SK-N-SH (cell line): ENCODE data around the gene HLA-DOA.

Experiments used
- CTCF ChIP-seq: fragments of 200-600 bp; sonication (generic); IDR thresholded peaks from 2 replicates; pipeline ENCODE4 v1.6.1; 2017; ENCODE audit warnings: antibody characterized with exemption, mild to moderate bottlenecking, moderate library complexity
- EP300 ChIP-seq, 2 experiments: IDR thresholded peaks; 2 replicates each; pipeline versions ENCODE4 v1.4.0 to v1.6.1; 2012; ENCODE audit warnings: borderline replicate concordance in 1 of 2, low read depth in 1 of 2, low read length in 1 of 2
- FOXM1 ChIP-seq: IDR thresholded peaks from 2 replicates; pipeline ENCODE4 v1.4.0; 2012; ENCODE audit warnings: low read depth, mild to moderate bottlenecking
- GABPA ChIP-seq: IDR thresholded peaks from 2 replicates; pipeline ENCODE4 v1.4.0; 2012; ENCODE audit warnings: low read depth, mild to moderate bottlenecking
- JUND ChIP-seq: IDR thresholded peaks from 2 replicates; pipeline ENCODE4 v1.4.0; 2012
- TAF1 ChIP-seq: IDR thresholded peaks from 2 replicates; pipeline ENCODE4 v1.6.1; 2012; ENCODE audit warnings: low read depth, mild to moderate bottlenecking, low read length, moderate library complexity, borderline replicate concordance
- TF ChIP-seq, protein P1 (sequence below): IDR thresholded peaks from 2 replicates; pipeline ENCODE4 v1.6.1; 2012; ENCODE audit warnings: mild to moderate bottlenecking, low read depth, low read length, moderate library complexity
- TF ChIP-seq, protein P2 (sequence below): IDR thresholded peaks from 2 replicates; pipeline ENCODE4; 2012

DNA sequence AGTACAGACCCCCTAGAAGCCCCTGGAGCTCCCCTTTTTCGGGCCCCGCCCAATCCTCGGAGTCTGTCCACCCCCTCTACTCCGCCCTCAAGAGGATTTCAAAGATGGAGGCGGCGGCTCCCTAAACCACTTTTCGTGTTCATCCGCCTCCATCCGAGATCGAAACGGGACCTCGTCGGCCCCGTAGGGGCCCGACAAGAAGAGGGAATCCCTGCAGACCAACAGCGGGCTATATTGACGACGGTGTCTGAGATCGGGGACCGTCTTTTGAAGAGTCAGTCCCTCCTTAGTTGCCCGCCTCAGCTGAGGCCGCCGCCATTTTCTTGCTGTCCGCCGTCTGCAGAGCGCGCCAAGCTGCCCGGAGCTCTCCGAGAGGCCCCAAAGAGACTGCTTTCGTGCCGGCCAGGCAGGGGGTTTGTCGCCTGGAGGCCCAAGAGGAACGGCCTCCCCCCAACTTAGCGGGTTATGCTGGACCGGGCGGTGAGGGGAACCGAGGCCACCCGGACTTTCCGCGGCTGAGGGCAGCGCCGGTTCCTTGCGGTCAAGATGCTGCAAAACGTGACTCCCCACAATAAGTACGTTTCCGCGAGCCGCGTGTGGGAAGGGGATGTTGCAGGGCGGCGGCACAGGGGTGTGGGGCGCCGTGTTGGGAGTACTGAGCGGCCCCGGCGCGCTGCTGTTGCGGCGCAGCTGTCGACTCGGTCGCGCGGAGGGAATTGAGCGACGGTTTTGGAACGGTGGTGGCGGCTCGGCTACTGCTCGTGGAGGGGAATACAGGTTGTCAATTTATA is 36.8 kb downstream of the HLA-DOA start:
- no peak for TF ChIP-seq TAF1
- TF ChIP-seq GABPA: no peak
- TF ChIP-seq, protein P1, sequence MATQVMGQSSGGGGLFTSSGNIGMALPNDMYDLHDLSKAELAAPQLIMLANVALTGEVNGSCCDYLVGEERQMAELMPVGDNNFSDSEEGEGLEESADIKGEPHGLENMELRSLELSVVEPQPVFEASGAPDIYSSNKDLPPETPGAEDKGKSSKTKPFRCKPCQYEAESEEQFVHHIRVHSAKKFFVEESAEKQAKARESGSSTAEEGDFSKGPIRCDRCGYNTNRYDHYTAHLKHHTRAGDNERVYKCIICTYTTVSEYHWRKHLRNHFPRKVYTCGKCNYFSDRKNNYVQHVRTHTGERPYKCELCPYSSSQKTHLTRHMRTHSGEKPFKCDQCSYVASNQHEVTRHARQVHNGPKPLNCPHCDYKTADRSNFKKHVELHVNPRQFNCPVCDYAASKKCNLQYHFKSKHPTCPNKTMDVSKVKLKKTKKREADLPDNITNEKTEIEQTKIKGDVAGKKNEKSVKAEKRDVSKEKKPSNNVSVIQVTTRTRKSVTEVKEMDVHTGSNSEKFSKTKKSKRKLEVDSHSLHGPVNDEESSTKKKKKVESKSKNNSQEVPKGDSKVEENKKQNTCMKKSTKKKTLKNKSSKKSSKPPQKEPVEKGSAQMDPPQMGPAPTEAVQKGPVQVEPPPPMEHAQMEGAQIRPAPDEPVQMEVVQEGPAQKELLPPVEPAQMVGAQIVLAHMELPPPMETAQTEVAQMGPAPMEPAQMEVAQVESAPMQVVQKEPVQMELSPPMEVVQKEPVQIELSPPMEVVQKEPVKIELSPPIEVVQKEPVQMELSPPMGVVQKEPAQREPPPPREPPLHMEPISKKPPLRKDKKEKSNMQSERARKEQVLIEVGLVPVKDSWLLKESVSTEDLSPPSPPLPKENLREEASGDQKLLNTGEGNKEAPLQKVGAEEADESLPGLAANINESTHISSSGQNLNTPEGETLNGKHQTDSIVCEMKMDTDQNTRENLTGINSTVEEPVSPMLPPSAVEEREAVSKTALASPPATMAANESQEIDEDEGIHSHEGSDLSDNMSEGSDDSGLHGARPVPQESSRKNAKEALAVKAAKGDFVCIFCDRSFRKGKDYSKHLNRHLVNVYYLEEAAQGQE: no peak
- no peak for TF ChIP-seq EP300 (IDR thresholded peaks at IDR 0.05; ENCODE audit: borderline replicate concordance in 1 of 2, low read depth in 1 of 2, low read length in 1 of 2)
- no peak for TF ChIP-seq CTCF
- no peak for TF ChIP-seq JUND
- TF ChIP-seq, protein P2, sequence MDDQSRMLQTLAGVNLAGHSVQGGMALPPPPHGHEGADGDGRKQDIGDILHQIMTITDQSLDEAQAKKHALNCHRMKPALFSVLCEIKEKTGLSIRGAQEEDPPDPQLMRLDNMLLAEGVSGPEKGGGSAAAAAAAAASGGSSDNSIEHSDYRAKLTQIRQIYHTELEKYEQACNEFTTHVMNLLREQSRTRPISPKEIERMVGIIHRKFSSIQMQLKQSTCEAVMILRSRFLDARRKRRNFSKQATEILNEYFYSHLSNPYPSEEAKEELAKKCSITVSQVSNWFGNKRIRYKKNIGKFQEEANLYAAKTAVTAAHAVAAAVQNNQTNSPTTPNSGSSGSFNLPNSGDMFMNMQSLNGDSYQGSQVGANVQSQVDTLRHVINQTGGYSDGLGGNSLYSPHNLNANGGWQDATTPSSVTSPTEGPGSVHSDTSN: no peak
- TF ChIP-seq FOXM1: no peak
